ENCODE results near the gene CEMIP. TPM values are rescaled to one million over a fixed set of nuclear protein-coding genes. Genes with fewer than 3 reads are reported as not detected.
A peak's percentile ranks its signal among the peaks of the same experiment; 100 is the strongest.

Gene CEMIP
- total RNA-seq, 1 experiment from 2014 or later, result 3.1 TPM

- 0 out of 2 replicates have a peak, but pooled peaks cover 4% of the 10 kb centered on the region for H3K27me3 ChIP-seq (ENCODE audit: low read length)
- no peaks in the 10 kb centered on the region for H3K36me3 ChIP-seq (ENCODE audit: low read depth, low read length)
- ATAC-seq (no peak), DNase-seq (no peak)
- H4K20me1 ChIP-seq (ENCODE audit: low read length), result no peaks in the 10 kb centered on the region
- ChIA-PET POLR2A (ENCODE audit: unreplicated experiment) (interaction anchor here (0.5 kb wide), 2 partner anchors 54 to 133 kb away, joined by 3 read pairs; no protein-coding TSS in a partner anchor), CTCF (interaction anchor here (5.3 kb wide), 1 partner anchor 211 kb away, joined by 44 read pairs; no protein-coding TSS in a partner anchor)
- BruUV-seq (replicated peaks), result no TSS peak
- no peaks in the 10 kb centered on the region for H3K79me2 ChIP-seq (ENCODE audit: low read length)
- TF ChIP-seq EZH2phosphoT487 (IDR thresholded peaks at IDR 0.05; ENCODE audit: borderline replicate concordance, low read length) (no peak), EZH2 (IDR thresholded peaks at IDR 0.05; ENCODE audit: low read length, unreplicated experiment) (no peak)
- TF ChIP-seq, protein P1, sequence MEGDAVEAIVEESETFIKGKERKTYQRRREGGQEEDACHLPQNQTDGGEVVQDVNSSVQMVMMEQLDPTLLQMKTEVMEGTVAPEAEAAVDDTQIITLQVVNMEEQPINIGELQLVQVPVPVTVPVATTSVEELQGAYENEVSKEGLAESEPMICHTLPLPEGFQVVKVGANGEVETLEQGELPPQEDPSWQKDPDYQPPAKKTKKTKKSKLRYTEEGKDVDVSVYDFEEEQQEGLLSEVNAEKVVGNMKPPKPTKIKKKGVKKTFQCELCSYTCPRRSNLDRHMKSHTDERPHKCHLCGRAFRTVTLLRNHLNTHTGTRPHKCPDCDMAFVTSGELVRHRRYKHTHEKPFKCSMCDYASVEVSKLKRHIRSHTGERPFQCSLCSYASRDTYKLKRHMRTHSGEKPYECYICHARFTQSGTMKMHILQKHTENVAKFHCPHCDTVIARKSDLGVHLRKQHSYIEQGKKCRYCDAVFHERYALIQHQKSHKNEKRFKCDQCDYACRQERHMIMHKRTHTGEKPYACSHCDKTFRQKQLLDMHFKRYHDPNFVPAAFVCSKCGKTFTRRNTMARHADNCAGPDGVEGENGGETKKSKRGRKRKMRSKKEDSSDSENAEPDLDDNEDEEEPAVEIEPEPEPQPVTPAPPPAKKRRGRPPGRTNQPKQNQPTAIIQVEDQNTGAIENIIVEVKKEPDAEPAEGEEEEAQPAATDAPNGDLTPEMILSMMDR (conservative IDR thresholded peaks at IDR 0.05; ENCODE audit: low read depth, low read length), result no peak
- H3K9me2 ChIP-seq (replicated peaks; ENCODE audit: low read length), result no peaks in the 10 kb centered on the region
- H2AFZ ChIP-seq (ENCODE audit: low read length), result peak overlapping the region; percentile 41; the same call in 1 of the 2 replicates
- peak overlapping the region; percentile 89 for H3K4me2 ChIP-seq (ENCODE audit: low read length)
- H3F3A ChIP-seq (ENCODE audit: low read length, unreplicated experiment), result no peaks in the 10 kb centered on the region
- H3K4me1 ChIP-seq (ENCODE audit: insufficient read depth, low read length), result peaks cover 27% of the 10 kb centered on the region
- peak overlapping the region; percentile 74 for H3K27ac ChIP-seq (ENCODE audit: low read length)
- intact Hi-C loops (cut with micrococcal nuclease), result loop anchor here (1.0 to 5.0 kb wide), 7 partner anchors 78 to 211 kb away; partner anchors contain the start of gene ABHD17C
- H3K9ac ChIP-seq (ENCODE audit: low read length), result 0 out of 2 replicates have a peak overlapping the region, but pooled peaks have one; percentile 11
- peak overlapping the region; percentile 66; the same call in 1 of the 2 replicates for H3K4me3 ChIP-seq (ENCODE audit: low read length)
- no peaks in the 10 kb centered on the region for H3K9me3 ChIP-seq (ENCODE audit: low read length)
Measured at GRCh38 chr15:80778621-80778963, 578 bp upstream of the CEMIP start.

GRCh38 chr15:80779658-80780415 is 667 bp downstream of the CEMIP start:
- intact Hi-C loops (cut with micrococcal nuclease), result loop anchor here (1.0 to 5.0 kb wide), 6 partner anchors 25 to 190 kb away; partner anchors contain the start of gene ABHD17C
- H3K4me3 ChIP-seq (ENCODE audit: low read length), result peak overlapping the region; percentile 66
- peak; percentile 48 for DNase-seq
- peak overlapping the region; percentile 52; the same call in 1 of the 2 replicates for H2AFZ ChIP-seq (ENCODE audit: low read length)
- H3K9ac ChIP-seq (ENCODE audit: low read length), result 0 out of 2 replicates have a peak overlapping the region, but pooled peaks have one; percentile 22
- H3K27ac ChIP-seq (ENCODE audit: low read length), result no peak overlapping the region
- no peaks in the 10 kb centered on the region for H3K36me3 ChIP-seq (ENCODE audit: low read depth, low read length)
- ATAC-seq, result peak; percentile 47
- BruUV-seq (replicated peaks), result no TSS peak
- peak overlapping the region; percentile 89 for H3K4me2 ChIP-seq (ENCODE audit: low read length)
- H3K4me1 ChIP-seq (ENCODE audit: insufficient read depth, low read length), result peaks cover 27% of the 10 kb centered on the region
- H3K27me3 ChIP-seq (ENCODE audit: low read length), result 0 out of 2 replicates have a peak, but pooled peaks cover 4% of the 10 kb centered on the region
- H3F3A ChIP-seq (ENCODE audit: low read length, unreplicated experiment), result no peaks in the 10 kb centered on the region
- H3K79me2 ChIP-seq (ENCODE audit: low read length), result no peaks in the 10 kb centered on the region
- POLR2A ChIA-PET (ENCODE audit: unreplicated experiment), result no interaction called here
- H3K9me3 ChIP-seq (ENCODE audit: low read length), result no peaks in the 10 kb centered on the region
- H3K9me2 ChIP-seq (replicated peaks; ENCODE audit: low read length), result no peaks in the 10 kb centered on the region
- H4K20me1 ChIP-seq (ENCODE audit: low read length), result no peaks in the 10 kb centered on the region
- TF ChIP-seq EZH2phosphoT487 (IDR thresholded peaks at IDR 0.05; ENCODE audit: borderline replicate concordance, low read length), result 0 out of 2 replicates have a peak, but pooled peaks have one; percentile 41
- TF ChIP-seq EZH2 (IDR thresholded peaks at IDR 0.05; ENCODE audit: low read length, unreplicated experiment), result no peak
- TF ChIP-seq, protein P1 (conservative IDR thresholded peaks at IDR 0.05; ENCODE audit: low read depth, low read length), result no peak
- CTCF ChIA-PET, result interaction anchor here (0.6 to 5.3 kb wide), 7 partner anchors 25 to 361 kb away, joined by 3 to 44 read pairs (median 3); no protein-coding TSS in a partner anchor

Measured in PC-3 (cell line).